Psoas muscle (tissue), 8 donors: ENCODE results near the gene PI4KA. TPM values are rescaled to one million over a fixed set of nuclear protein-coding genes. Genes with fewer than 3 reads are reported as not detected.

Source experiments
- ATAC-seq, 4 donors: fragments of 200-7000 bp; cut with Tn5 transposase; one replicate each; pipeline ENCODE4 v1.9.1; 2020; ENCODE audit warnings: moderate library complexity in 3 of 4, mild to moderate bottlenecking in 2 of 4
- DNase-seq, 2 donors: peaks; one replicate each; pipeline ENCODE4 v3.0.0-alpha.2; 2020
- H3K27ac ChIP-seq: fragments of 200-600 bp; one replicate; pipeline ENCODE4 v1.8.0; 2022
- H3K27me3 ChIP-seq, 3 donors: fragments of 200-600 bp in 1 of 3; one replicate each; pipeline versions ENCODE4 v1.6.1 to v1.8.0; 2013 to 2022; ENCODE audit warnings: low read length in 2 of 3, mild to moderate bottlenecking in 2 of 3, moderate library complexity in 1 of 3; ENCODE audit not compliant: insufficient read depth in 3 of 3
- H3K36me3 ChIP-seq, 2 donors: fragments of 200-600 bp in 1 of 2; one replicate each; pipeline versions ENCODE4 v1.6.1 to v1.8.0; 2013 to 2022; ENCODE audit warnings: low read depth in 1 of 2, mild to moderate bottlenecking in 1 of 2, moderate library complexity in 1 of 2; ENCODE audit not compliant: insufficient read depth in 1 of 2
- H3K4me1 ChIP-seq: fragments of 200-600 bp; one replicate; pipeline ENCODE4 v1.8.0; 2022
- H3K4me3 ChIP-seq: fragments of 200-600 bp; one replicate; pipeline ENCODE4 v1.8.0; 2022; ENCODE audit warnings: mild to moderate bottlenecking
- H3K9me3 ChIP-seq: fragments of 200-600 bp; one replicate; pipeline ENCODE4 v1.8.0; 2022
- CTCF ChIP-seq: fragments of 200-600 bp; IDR thresholded peaks from one replicate; pipeline ENCODE4 v1.8.0; 2022; ENCODE audit warnings: antibody characterized with exemption
- WGBS, 3 donors: extraction: QIAGEN DNeasy Blood & Tissue Kit; methylation state at CpG; one replicate each; pipeline versions ENCODE4 v1.1.6 to v1.1.7; 2013; 5-methylcytosine and 5-hydroxymethylcytosine counted together
- intact Hi-C, 2 donors: fragments of 100-400 bp; cut with DNase I; formaldehyde crosslinking; loops; one replicate each; pipeline versions ENCODE4 v1.11.0 to v1.14.2; 2022
- polyA plus RNA-seq, 3 donors: library from polyadenylated mRNA; stranded (reverse); fragments of 200-250 nt; gene quantifications; one replicate each; pipeline ENCODE4 v1.2.3, GENCODE V29; 2013
- total RNA-seq, 4 donors: library from RNA; stranded (reverse); fragmentation: NEBNext Ultra II Directional in 2 of 4; extraction: Animal tissue kit (Norgen Biotek cat#: 25700) in 2 of 4; gene quantifications; one replicate each; pipeline versions ENCODE4 v1.2.1 to v1.2.4, GENCODE V29; 2021 to 2023
- donor health status: healthy with polysubstance abuse.
- donor health status: DM: no; HTN: no; CAD: no; lungs with moderate emphysema.
- donor health status: Bipolar disorder and iron deficiency.
- donor health status: healthy.
- donor health status: DM: yes; HTN: yes; CAD: no.
- donor health status: DM: no; HTN: no; CAD: no.
- donor health status: DM: no; HTN: no; CAD: no.
- donor health status: DM: yes; HTN: yes; CAD: no.

Gene PI4KA
- total and polyA plus RNA-seq, 7 donors = 22.7 to 52.6 (median 41.0) TPM

- intact Hi-C loops = no loop called here
- H3K4me1 ChIP-seq = peaks cover 13% of the 10 kb centered on the region
- H3K36me3 ChIP-seq = peaks cover 0 to 75% of the 10 kb centered on the region in 2 donors
- DNase-seq (no peak), ATAC-seq (no peak)
- 70 to 75% (median 74%) methylated on average over 3 of the region's 3 CpGs for WGBS, 3 donors
- no peaks in the 10 kb centered on the region for H3K9me3 ChIP-seq
- no peak overlapping the region for H3K27ac ChIP-seq
- H3K27me3 ChIP-seq = no peaks in the 10 kb centered on the region
- TF ChIP-seq CTCF = no peak
- H3K4me3 ChIP-seq = no peak overlapping the region
Observed at GRCh38 chr22:20749453-20749852, 109.2 kb downstream of the PI4KA start.

GRCh38 chr22:20748731-20749428, 109.7 kb downstream of the PI4KA start:
- ATAC-seq = no peak
- H3K9me3 ChIP-seq = no peaks in the 10 kb centered on the region

GRCh38 chr22:20748082-20748481, 110.5 kb downstream of the PI4KA start:
- no peak for TF ChIP-seq CTCF
- Histone ChIP-seq H3K36me3 (peaks cover 0 to 79% of the 10 kb centered on the region in 2 donors), H3K27ac (no peak overlapping the region), H3K4me3 (no peak overlapping the region), H3K9me3 (no peaks in the 10 kb centered on the region), H3K4me1 (peaks cover 13% of the 10 kb centered on the region), H3K27me3 (no peaks in the 10 kb centered on the region)
- intact Hi-C loops = no loop called here
- ATAC-seq = no peak
- WGBS, 3 donors = 97 to 98% (median 97%) methylated on average over 7 of the region's 7 CpGs
- DNase-seq = no peak

More at GRCh38 chr22:20748731-20749428, 109.7 kb downstream of the PI4KA start:
- 85 to 87% (median 86%) methylated on average over 9 of the region's 9 CpGs for WGBS, 3 donors
- Histone ChIP-seq H3K36me3 (peaks cover 0 to 79% of the 10 kb centered on the region in 2 donors), H3K27ac (no peak overlapping the region), H3K4me1 (peaks cover 13% of the 10 kb centered on the region), H3K27me3 (no peaks in the 10 kb centered on the region), H3K4me3 (no peak overlapping the region)
- intact Hi-C loops = no loop called here
- TF ChIP-seq CTCF = no peak
- DNase-seq = no peak

- DNase-seq = no peak
- 95 to 97% (median 96%) methylated on average over 10 of the region's 10 CpGs for WGBS, 3 donors
- H3K36me3 ChIP-seq = peaks cover 0 to 79% of the 10 kb centered on the region in 2 donors
- peaks cover 13% of the 10 kb centered on the region for H3K4me1 ChIP-seq
- no peak overlapping the region for H3K27ac ChIP-seq
- no peak for TF ChIP-seq CTCF
- H3K27me3 ChIP-seq = no peaks in the 10 kb centered on the region
- intact Hi-C loops = no loop called here
- H3K4me3 ChIP-seq = no peak overlapping the region
- H3K9me3 ChIP-seq = no peaks in the 10 kb centered on the region
- no peak for ATAC-seq
Observed at GRCh38 chr22:20747223-20747622, 111.4 kb downstream of the PI4KA start.
